ENCODE results near the gene GPR6. TPM values are rescaled to one million over a fixed set of nuclear protein-coding genes. Genes with fewer than 3 reads are reported as not detected.

GPR6 gene
- not detected for total RNA-seq
- long read RNA-seq, result 0 reads

DNA sequence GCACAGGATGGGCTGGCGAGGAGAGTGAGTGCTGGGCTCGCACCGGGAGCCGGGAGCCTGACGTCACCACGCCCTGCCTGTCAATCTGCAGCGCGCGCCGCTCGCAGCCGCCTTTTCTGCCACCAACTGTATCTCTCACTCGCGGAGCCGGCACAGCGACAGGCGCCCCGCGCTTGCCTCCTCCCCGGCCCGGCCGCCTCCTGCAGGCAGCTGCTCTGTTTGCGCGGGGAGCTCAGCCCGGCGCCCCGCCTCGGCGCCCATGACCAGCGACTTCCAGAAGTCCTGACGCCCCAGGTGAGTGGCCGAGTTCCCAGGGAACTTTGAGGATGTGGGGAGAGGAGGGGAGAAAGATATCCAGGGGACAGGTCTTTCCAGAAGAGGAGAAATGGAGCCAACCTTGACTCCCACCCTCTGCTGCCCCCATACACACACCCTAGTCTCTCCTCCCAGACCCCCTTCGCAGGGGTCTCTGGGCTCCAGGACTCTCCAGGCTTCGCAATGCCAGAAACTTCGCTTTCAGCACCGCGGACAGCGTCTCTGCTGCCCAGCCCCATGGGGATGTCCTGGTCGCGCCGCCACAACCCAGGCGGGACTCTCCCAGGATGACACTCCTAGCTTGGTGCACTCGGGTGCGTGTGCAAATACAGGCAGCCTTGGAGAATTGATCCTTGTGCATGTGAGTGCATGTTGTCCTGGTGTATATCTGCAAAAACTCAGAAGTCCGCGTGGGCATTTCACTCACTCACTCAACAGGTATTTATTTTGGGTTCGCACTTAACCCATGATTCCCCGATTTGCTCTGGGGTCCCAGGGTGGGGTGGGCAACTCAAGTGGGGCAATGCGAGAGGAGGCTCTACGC is at the start of gene GPR6:
Gene GPR6 (plus strand): TSS at position 138 of the 859 bp plus-strand sequence. CDS start 802 bp downstream, outside the sequence.
- peak; percentile 89 for ATAC-seq
- peak; percentile 79 for DNase-seq
- intact Hi-C loops (cut with micrococcal nuclease), result no loop called here

- DNase-seq, result no peak
- no peak for ATAC-seq
- intact Hi-C loops (cut with micrococcal nuclease), result no loop called here
Observed at GRCh38 chr6:109934293-109934692, 43.8 kb upstream of the GPR6 start.

DNA sequence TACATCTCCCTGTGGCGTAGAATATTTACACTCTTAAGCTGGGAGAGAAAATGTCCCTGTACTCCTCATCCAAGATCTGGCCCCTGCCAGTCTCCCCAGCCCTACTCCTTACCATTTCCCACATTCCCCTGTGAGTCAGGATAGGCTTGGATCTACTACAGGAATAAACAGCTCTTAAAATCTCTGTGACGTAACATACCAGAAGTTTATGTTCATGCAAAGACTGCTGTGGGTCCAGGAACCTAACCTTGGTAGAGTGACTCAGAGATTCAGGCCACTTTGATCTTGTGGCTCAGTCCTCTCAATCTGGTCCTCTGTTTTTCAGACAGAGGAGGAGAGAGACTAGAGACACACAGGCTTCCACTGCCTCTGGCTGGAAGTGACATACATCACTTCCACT is 38.5 kb upstream of the GPR6 start:
- ATAC-seq (no peak), DNase-seq (no peak)
- intact Hi-C loops (cut with micrococcal nuclease), result no loop called here

DNA sequence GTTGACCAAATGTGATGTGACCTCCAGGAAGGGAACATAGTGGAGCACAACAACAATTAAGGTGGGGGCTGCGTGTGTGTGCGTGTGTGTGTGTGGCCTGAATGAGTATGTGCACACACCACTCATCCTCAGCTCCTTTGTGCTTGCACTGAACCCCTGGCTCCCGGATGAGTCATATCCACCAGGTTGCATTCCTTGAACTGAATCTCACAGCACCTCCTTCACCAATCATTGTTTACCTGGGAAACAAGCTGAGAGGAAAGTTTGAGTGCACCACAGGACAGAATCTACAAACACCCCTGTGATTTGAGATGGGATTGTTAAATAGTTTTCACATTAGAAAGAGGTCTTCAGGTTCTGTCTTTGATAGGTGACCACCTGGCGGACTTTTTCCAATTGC is 33.7 kb upstream of the GPR6 start:
- no peak for ATAC-seq
- DNase-seq, result no peak
- intact Hi-C loops (cut with micrococcal nuclease), result no loop called here

GRCh38 chr6:109945091-109945490 is 33.0 kb upstream of the GPR6 start:
- intact Hi-C loops (cut with micrococcal nuclease), result no loop called here
- ATAC-seq, result no peak

GRCh38 chr6:109946979-109947378 is 31.1 kb upstream of the GPR6 start:
- intact Hi-C loops (cut with micrococcal nuclease), result no loop called here
- no peak for ATAC-seq

More at GRCh38 chr6:109945091-109945490, 33.0 kb upstream of the GPR6 start:
- DNase-seq, result no peak

GRCh38 chr6:109949281-109950065 is 28.6 kb upstream of the GPR6 start:
- ATAC-seq (no peak), DNase-seq (no peak)
- intact Hi-C loops (cut with micrococcal nuclease), result no loop called here

More at GRCh38 chr6:109946979-109947378, 31.1 kb upstream of the GPR6 start:
- no peak for DNase-seq

DNA sequence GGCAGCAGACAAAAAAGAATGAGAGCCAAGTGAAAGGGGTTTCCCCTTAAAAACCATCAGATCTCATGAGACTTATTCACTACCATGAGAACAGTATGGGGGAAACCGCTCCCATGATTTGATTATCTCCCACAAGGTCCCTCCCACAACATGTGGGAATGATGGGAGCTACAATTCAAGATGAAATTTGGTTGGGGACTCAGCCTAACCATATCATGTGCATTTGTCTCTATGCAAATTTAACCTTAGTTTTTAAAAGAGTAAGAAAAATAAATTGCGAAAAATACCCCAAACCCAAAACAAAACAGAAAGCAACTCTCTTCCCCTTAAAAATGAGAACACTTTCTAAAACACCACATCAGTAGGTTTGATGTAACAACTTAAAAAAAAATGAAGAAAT is 22.6 kb upstream of the GPR6 start:
- DNase-seq (no peak), ATAC-seq (no peak)
- intact Hi-C loops (cut with micrococcal nuclease), result no loop called here

DNA sequence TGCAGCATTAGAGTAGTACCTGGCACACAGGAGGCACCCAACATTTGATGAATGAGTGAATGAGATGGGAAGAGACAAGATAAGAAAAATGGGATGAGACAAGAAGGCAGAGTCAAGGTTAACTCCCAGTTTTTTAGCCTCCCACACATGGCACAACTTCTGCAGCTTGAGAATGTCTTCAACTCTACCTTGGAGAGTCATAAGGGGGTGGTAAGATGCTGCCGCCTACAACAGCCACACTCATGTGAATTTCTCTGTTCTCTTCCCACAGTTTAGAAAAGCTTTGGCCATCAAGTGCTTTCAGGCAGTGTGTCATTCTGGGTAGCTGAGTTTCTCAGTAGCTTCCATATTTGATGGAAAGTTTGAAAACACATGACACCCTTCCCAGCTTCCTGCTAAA is 19.5 kb upstream of the GPR6 start:
- ATAC-seq (no peak), DNase-seq (no peak)
- intact Hi-C loops (cut with micrococcal nuclease), result no loop called here

- ATAC-seq, result no peak
- intact Hi-C loops (cut with micrococcal nuclease), result no loop called here
Observed at GRCh38 chr6:109961611-109962041, 16.5 kb upstream of the GPR6 start.

GRCh38 chr6:109962271-109962670 is 15.8 kb upstream of the GPR6 start:
- ATAC-seq (no peak), DNase-seq (no peak)
- intact Hi-C loops (cut with micrococcal nuclease), result no loop called here

More at GRCh38 chr6:109961611-109962041, 16.5 kb upstream of the GPR6 start:
- DNase-seq, result no peak

DNA sequence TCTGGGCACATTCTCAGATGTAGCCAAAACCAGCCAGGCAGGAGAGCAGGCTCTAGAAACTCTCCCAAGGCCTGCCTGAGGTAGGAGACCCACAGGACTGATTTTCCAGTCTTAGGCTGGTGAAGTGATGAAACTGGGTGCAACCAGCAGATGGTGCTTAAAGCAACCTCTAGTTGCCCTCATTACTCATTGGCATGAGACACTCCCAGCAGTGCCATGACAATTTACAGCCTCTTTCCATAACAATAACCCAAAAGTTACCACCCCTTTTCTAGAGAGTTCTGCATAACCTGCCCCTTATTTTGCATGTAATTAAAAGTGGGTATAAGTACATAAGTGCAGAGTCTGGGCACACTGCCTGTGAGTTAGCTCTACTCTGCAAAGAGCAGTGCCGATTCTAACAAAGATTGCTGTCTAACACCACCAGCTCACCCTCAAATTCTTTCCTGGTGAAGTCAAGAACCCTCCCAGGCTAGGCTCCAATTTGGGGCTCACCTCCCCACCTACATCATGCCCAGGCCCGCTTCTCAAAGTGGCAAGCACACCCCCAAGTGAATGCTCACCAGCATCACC is 14.4 kb upstream of the GPR6 start:
- intact Hi-C loops (cut with micrococcal nuclease), result no loop called here

DNA sequence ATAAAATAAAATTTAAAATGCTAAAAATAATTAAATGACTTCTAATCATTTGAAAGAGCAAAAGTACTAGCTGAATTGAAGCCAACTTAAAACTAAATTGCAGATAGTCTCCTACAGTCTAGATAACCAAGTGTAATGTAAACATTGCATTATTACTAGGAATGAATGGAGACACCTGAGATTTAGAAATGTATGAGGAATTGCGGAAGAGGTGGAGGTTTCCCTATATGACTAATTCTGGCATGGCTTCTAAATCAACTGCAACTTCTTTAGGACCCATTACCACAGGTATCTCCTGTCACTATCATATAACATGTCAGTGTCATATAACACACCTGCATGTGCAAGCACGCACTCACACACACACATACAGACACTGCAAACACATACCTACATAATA is 13.2 kb upstream of the GPR6 start:
- intact Hi-C loops (cut with micrococcal nuclease), result no loop called here
- no peak for DNase-seq
- ATAC-seq, result no peak

More for the DNA sequence above, 14.4 kb upstream of the GPR6 start:
- ATAC-seq (no peak), DNase-seq (no peak)

- DNase-seq (no peak), ATAC-seq (no peak)
- intact Hi-C loops (cut with micrococcal nuclease), result no loop called here
Observed at GRCh38 chr6:109966299-109966698, 11.8 kb upstream of the GPR6 start.

DNA sequence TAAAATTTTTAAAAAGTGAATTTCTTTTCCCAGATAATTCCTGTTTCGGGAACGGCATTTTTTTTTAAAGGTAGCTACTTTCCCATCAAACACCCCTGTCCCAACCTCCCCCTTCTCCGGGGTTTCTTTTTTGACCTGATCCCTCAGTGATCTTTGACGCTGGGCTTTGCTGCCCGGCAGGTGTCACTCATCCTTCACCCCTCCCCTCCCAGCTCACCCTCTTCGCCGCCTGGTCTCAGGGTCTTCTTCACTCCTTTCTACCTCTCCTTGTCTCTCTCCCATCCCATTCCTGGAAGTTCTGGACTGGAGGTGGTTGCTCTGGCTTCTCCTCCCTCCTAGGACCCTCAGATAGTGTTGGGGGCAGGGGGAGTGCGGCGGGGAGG is 329 bp upstream of the GPR6 start:
- ATAC-seq (no peak), DNase-seq (no peak)
- intact Hi-C loops (cut with micrococcal nuclease), result no loop called here

DNA sequence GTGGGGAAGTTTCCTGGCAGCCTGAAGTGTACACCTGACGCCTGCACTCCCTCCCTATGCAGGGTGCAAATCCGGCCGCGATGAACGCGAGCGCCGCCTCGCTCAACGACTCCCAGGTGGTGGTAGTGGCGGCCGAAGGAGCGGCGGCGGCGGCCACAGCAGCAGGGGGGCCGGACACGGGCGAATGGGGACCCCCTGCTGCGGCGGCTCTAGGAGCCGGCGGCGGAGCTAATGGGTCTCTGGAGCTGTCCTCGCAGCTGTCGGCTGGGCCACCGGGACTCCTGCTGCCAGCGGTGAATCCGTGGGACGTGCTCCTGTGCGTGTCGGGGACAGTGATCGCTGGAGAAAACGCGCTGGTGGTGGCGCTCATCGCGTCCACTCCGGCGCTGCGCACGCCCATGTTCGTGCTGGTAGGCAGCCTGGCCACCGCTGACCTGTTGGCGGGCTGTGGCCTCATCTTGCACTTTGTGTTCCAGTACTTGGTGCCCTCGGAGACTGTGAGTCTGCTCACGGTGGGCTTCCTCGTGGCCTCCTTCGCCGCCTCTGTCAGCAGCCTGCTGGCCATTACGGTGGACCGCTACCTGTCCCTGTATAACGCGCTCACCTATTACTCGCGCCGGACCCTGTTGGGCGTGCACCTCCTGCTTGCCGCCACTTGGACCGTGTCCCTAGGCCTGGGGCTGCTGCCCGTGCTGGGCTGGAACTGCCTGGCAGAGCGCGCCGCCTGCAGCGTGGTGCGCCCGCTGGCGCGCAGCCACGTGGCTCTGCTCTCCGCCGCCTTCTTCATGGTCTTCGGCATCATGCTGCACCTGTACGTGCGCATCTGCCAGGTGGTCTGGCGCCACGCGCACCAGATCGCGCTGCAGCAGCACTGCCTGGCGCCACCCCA is 1.2 kb downstream of the GPR6 start:
- DNase-seq (no peak), ATAC-seq (peak; percentile 14)
- intact Hi-C loops (cut with micrococcal nuclease), result no loop called here

DNA sequence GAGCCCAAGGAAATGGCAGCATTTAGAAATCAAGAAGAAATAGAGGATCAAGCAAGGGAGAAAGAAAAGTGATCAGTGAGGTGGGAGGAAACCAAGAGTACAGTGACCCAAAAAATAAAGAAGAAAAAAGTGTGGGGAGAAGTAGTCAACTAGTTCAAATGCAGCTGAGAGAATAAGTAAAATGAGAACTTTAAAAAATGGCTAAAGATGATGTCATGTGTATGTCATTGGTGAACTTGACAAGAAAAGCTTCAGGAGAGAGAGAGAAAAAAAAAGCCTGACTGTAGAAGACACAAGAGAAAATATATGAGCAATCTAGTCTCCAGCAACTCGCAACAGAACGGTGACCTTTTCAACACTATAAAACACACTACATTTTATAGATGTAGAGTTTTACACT is 6.3 kb downstream of the GPR6 start:
- no peak for ATAC-seq
- intact Hi-C loops (cut with micrococcal nuclease), result no loop called here
- no peak for DNase-seq

- ATAC-seq (no peak), DNase-seq (no peak)
- intact Hi-C loops (cut with micrococcal nuclease), result no loop called here
Observed at GRCh38 chr6:109987196-109987595, 9.1 kb downstream of the GPR6 start.
